Central memory CD4-positive, alpha-beta T cell (primary cell): ENCODE measurements around the gene PPP1R15B.
A peak's percentile ranks its signal among the peaks of the same experiment; 100 is the strongest.

Experiments
- DNase-seq: peaks from one replicate; pipeline ENCODE4 v3.0.0; 2022

The PPP1R15B gene

GRCh38 chr1:204363335-204364114 lies 48.1 kb downstream of the PPP1R15B start:
- peak; percentile 66 for DNase-seq

DNA sequence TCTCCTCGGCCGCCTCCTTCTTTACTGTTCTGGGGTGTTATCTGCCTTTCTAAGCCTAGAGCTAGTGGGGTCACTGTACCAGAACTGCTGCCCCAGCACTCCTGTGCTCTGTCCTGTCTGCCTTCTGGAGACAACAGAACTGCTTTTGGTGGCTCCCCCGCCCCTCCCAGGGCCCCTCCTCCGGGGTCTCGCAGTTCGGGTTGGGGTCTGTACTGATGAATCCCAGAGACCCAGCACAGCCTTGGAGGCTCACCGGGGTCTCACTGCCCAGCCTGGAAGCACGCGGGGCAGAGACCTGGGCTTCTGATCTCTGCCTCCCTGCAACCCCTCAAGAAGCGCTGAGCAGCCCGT lies 48.7 kb downstream of the PPP1R15B start:
- DNase-seq: no peak

GRCh38 chr1:204361781-204362180 lies 49.8 kb downstream of the PPP1R15B start:
- no peak for DNase-seq

DNA sequence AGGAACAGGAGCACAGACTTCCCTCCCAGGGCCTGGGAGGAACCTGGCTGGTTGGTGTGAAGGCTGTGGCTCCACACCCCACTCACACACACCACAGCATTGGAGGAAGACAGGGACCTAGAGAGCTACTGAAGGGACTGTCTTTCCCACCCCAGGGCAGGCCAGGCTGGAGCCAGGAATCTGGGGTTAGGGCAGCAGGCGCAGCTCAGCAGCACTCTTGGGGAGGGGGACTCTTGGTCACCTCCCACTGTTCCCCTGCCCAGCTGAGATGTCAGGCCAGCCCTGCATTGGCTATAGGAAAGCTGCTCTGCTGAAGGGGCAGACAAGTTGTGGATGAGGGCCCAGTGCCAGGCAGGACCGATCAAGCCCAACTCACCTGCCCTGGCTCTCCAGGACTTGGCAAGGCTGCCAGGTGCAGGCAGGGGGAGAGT lies 50.3 kb downstream of the PPP1R15B start:
- DNase-seq: no peak

GRCh38 chr1:204360314-204360713 lies 51.3 kb downstream of the PPP1R15B start:
- DNase-seq: no peak

- no peak for DNase-seq
Observed at GRCh38 chr1:204359474-204360255, 52.0 kb downstream of the PPP1R15B start, which contains the start of gene PLEKHA6. Gene PLEKHA6, minus strand, starts transcription at chr1:204359929. Its CDS starts 86,202 bp downstream, at chr1:204273727.

DNA sequence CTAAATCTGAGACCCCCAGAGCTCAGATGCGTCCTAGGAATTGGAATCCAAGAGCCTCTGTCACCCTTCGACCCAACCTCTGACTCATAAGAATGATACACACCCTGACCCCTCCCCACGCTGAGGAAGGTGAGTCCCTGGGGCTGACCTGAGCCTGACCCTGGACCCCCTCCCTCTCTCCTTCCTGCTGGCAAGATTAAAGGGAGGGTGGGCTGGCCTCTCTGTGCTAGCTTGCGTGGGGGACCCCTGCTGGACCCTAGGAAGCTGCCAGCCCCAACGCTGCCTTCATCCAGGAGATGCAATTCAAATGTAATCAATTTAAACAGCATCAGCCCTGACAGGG lies 52.5 kb downstream of the PPP1R15B start:
- DNase-seq: no peak

DNA sequence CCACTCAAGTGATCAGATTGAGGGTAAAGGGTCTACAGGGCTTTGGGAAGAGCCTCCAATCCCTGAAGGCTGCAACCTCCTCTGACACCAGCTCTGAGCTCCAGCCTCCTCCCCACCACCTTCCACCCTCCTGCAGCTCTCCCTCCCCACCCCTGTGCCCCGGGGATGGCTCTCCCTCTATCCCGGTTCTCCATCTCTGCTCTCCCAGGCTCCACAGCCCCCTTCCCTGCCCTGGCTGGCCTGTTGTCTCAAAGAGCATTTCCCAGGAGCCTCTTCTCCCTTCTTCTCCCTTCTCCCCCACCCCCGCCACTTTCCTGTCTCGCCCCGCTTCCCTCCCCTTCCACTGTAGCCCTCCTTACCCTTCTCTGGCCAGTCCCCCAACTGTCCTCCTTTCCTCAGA lies 53.0 kb downstream of the PPP1R15B start:
- no peak for DNase-seq

GRCh38 chr1:204357551-204358490 lies 53.8 kb downstream of the PPP1R15B start:
- no peak for DNase-seq

GRCh38 chr1:204356997-204357396 lies 54.6 kb downstream of the PPP1R15B start:
- DNase-seq: no peak

- DNase-seq: no peak
Observed at GRCh38 chr1:204355913-204356312, 55.7 kb downstream of the PPP1R15B start.

GRCh38 chr1:204354579-204354978 lies 57.0 kb downstream of the PPP1R15B start:
- no peak for DNase-seq
